Heart right ventricle (tissue), 16 donors: ENCODE data around the gene GMPR2. TPM values are rescaled to one million over a fixed set of nuclear protein-coding genes. Genes with fewer than 3 reads are reported as not detected.
"Not testable (repeated sequence)": the region's sequence is repeated elsewhere in the genome, so short reads cannot be mapped to it uniquely, and the experiment has no call there.

Experiments
- ATAC-seq, 8 donors: fragments of 200-7000 bp; cut with Tn5 transposase; one replicate each; pipeline ENCODE4 v1.9.1; 2020; ENCODE audit warnings: mild to moderate bottlenecking in 8 of 8, moderate library complexity in 8 of 8, moderate number of reproducible peaks in 1 of 8
- DNase-seq, 2 donors: peaks; one replicate each; pipeline ENCODE4 v3.0.0-alpha.2; 2020
- H3K27ac ChIP-seq, 10 donors: fragments of 200-600 bp; sonication (generic) in 2 of 10; one replicate each; pipeline versions ENCODE4 v1.5.0 to v1.8.0; 2020 to 2022; ENCODE audit warnings: mild to moderate bottlenecking in 3 of 10
- H3K27me3 ChIP-seq, 7 donors: fragments of 200-600 bp; one replicate each; pipeline ENCODE4 v1.8.0; 2021 to 2022; ENCODE audit warnings: mild to moderate bottlenecking in 2 of 7
- H3K36me3 ChIP-seq, 9 donors: fragments of 200-600 bp; sonication (generic) in 1 of 9; one replicate each; pipeline versions ENCODE4 v1.5.0 to v1.8.0; 2020 to 2022; ENCODE audit warnings: mild to moderate bottlenecking in 2 of 9
- H3K4me1 ChIP-seq, 9 donors: fragments of 200-600 bp; sonication (generic) in 1 of 9; one replicate each; pipeline versions ENCODE4 v1.5.0 to v1.8.0; 2020 to 2022; ENCODE audit warnings: mild to moderate bottlenecking in 4 of 9
- H3K4me3 ChIP-seq, 10 donors: fragments of 200-600 bp; sonication (generic) in 2 of 10; one replicate each; pipeline versions ENCODE4 v1.5.0 to v1.8.0; 2020 to 2022; ENCODE audit warnings: mild to moderate bottlenecking in 7 of 10, moderate library complexity in 2 of 10
- H3K9me3 ChIP-seq, 11 donors: fragments of 200-600 bp in 10 of 11; sonication (generic) in 2 of 11; one replicate each; pipeline versions ENCODE4 v1.5.0 to v1.8.0; 2013 to 2022; ENCODE audit warnings: mild to moderate bottlenecking in 2 of 11, control low read depth in 1 of 11, moderate library complexity in 1 of 11
- CTCF ChIP-seq, 9 donors: fragments of 200-600 bp; sonication (generic) in 2 of 9; IDR thresholded peaks; one replicate each; pipeline versions ENCODE4 v1.5.0 to v1.8.0; 2021 to 2022; ENCODE audit warnings: antibody characterized with exemption in 9 of 9, mild to moderate bottlenecking in 5 of 9, moderate library complexity in 1 of 9
- WGBS, 2 donors: extraction: QIAGEN DNeasy Blood & Tissue Kit; methylation state at CpG; one replicate each; pipeline ENCODE4 v1.1.7; 2013; ENCODE audit warnings: inconsistent platforms in 1 of 2; 5-methylcytosine and 5-hydroxymethylcytosine counted together
- intact Hi-C, 10 donors: fragments of 100-400 bp; cut with DNase I; formaldehyde crosslinking; loops; one replicate each; pipeline versions ENCODE4 v1.11.1 to v1.14.2; 2022
- polyA plus RNA-seq, 2 donors: library from polyadenylated mRNA; stranded (reverse); fragments of 200-250 nt; gene quantifications; one replicate each; pipeline ENCODE4 v1.2.3, GENCODE V29; 2013
- total RNA-seq, 10 donors: library from RNA; stranded (reverse); fragmentation: NEBNext Ultra II Directional in 3 of 10; extraction: Animal tissue kit (Norgen Biotek cat#: 25700) in 3 of 10; gene quantifications; one replicate each; pipeline versions ENCODE4 v1.2.1 to v1.2.4, GENCODE V29; 2021 to 2023
- donor health status: Arrhythmogenic right ventricular cardiomyopathy.
- donor health status: ischemic (EF 13 %, LVEDD 7.1; RV severe dilation, severe dysfunction).
- donor health status: healthy with polysubstance abuse.
- donor health status: DM: no; HTN: yes; CAD: no.
- donor health status: DM: no; HTN: no; CAD: no.
- donor health status: ischemic (EF 25% LVEDD 6.9; RV normal size, moderate dysfunction).
- donor health status: ischemic (EF 25% LVEDD 5.7; RV mildly dilated, moderate dysfunction).
- donor health status: healthy.
- donor health status: DM: yes; HTN: yes; CAD: no.
- donor health status: Ischemic cardiomyopathy.
- donor health status: ischemic (EF 35%, LVEDD 5.7; RV mildly dilated, moderate dysfunction).
- donor health status: nonischemic (EF 11% LVEDD 7.7; RV severe dilation, severe dysfunction).
- donor health status: DM: yes; HTN: yes; CAD: no.
- donor health status: PGD.
- donor health status: ischemic (EF 29% LVEDD 5.4; RV normal size, mild dysfunction).
- donor health status: nonischemic (EF 23%, LVEDD 6.1; RV moderate dilation, normal function).

GMPR2 gene
- total and polyA plus RNA-seq, 12 donors: 26.4 to 46.9 (median 32.7) TPM

- WGBS, 2 donors: 34 to 36% methylated on average over 33 of the region's 33 CpGs
- ATAC-seq (peak in 7 of 8 donors; percentile 20 to 49 (median 37)), DNase-seq (no peak)
These were observed 36.4 kb upstream of the GMPR2 start for GRCh38 chr14:24196071-24197055.

DNA sequence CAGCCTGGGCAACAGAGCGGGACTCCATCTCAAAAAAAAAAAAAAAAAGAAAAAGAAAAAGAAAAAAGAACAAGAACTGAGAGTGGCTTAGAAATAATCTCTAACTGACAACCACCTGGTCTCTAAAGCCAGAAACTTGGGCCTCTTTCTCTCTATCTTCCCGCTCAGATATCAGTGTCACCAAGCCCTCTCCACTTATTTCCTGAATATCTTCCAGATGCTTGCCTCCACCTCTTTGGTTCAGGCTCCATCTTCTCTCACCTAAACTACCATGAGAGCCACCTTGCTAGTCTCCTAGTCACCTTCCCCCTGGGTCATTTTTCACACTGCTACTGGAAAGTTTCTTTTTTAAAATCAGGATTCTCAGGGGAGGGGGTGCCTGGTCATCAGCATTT is 35.7 kb upstream of the GMPR2 start:
- peak overlapping the region in 2 of 10 donors; percentile 97 to 99 for H3K27ac ChIP-seq
- H3K4me1 ChIP-seq: peaks cover 4 to 39% (median 27%) of the 10 kb centered on the region in 9 donors
- H3K36me3 ChIP-seq: peaks cover 0 to 41% (median 11%) of the 10 kb centered on the region in 9 donors
- no peaks in the 10 kb centered on the region for H3K27me3 ChIP-seq
- peak overlapping the region in 4 of 10 donors; percentile 80 to 97 (median 92) for H3K4me3 ChIP-seq
- no peak for DNase-seq
- TF ChIP-seq CTCF (IDR thresholded peaks at IDR 0.05): no peak
- 84 to 92% methylated on average over 2 of the region's 2 CpGs for WGBS, 2 donors
- intact Hi-C loops: no loop called here
- H3K9me3 ChIP-seq: no peaks in the 10 kb centered on the region
- ATAC-seq: no peak

More at GRCh38 chr14:24196071-24197055, 36.4 kb upstream of the GMPR2 start:
- Histone ChIP-seq H3K27ac (peak overlapping the region; percentile 92 to 100 (median 98)), H3K36me3 (peaks cover 0 to 42% (median 15%) of the 10 kb centered on the region in 9 donors), H3K4me3 (peak overlapping the region; percentile 59 to 100 (median 92)), H3K27me3 (no peaks in the 10 kb centered on the region), H3K4me1 (peaks cover 4 to 39% (median 27%) of the 10 kb centered on the region in 9 donors), H3K9me3 (no peaks in the 10 kb centered on the region)
- intact Hi-C loops: no loop called here
- TF ChIP-seq CTCF (IDR thresholded peaks at IDR 0.05): no peak

DNA sequence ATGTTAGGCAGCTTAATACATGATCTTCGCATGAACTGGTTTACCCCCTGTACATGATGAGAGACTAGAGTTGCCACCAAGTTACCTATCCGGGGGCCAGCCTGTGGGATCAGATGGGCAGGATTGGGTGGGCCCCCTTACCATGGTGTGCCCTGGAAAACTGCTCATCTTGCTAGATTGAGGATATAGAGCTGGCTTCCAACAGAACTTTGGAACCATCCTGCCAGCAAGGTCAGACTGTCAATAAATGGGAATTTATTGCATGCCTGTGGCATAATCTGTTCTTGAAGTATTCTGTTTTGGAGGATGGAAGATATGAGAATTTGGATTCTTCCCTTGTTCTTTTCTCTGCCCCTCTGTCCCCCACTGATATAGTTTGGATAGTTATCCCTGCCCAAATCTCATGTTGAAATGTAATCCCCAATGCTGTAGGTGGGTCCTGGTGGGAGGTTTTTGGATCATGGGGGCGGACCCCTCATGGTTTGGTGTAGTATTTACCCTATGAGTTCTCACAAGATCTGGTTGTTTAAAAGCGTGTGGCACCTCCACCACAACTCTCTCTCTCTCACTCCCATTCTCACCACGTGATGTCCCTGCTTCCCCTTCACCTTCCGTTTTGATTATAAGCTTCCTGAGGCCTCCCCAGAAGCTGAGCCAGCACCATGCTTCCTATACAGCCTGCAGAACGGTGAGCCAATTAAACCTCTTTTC is 33.8 kb upstream of the GMPR2 start:
- Histone ChIP-seq H3K4me3 (no peak overlapping the region), H3K27ac (no peak overlapping the region), H3K4me1 (peaks cover 4 to 38% (median 26%) of the 10 kb centered on the region in 9 donors), H3K9me3 (no peaks in the 10 kb centered on the region), H3K36me3 (peaks cover 0 to 43% (median 6%) of the 10 kb centered on the region in 9 donors), H3K27me3 (no peaks in the 10 kb centered on the region)
- DNase-seq (no peak), ATAC-seq (no peak)
- no peak for TF ChIP-seq CTCF (IDR thresholded peaks at IDR 0.05)
- intact Hi-C loops: no loop called here
- WGBS, 2 donors: 84 to 86% methylated on average over 7 of the region's 7 CpGs

DNA sequence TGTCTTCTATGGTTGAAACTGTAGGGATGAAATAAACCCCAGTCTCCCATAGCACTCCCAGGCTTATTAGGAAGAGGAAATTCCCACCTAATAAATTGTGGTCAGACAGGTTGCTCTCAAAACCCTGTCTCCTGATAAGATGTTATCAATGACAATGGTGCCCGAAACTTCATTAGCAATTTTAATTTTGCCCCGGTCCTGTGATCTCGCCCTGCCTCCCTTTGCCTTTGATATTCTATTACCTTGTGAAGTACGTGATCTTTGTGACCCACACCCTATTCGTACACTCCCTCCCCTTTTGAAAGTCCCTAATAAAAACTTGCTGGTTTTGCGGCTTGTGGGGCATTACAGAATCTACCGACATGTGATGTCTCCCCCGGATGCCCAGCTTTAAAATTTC is 30.2 kb upstream of the GMPR2 start:
- peaks cover 0 to 68% (median 21%) of the 10 kb centered on the region in 9 donors for H3K36me3 ChIP-seq
- DNase-seq: not testable (repeated sequence)

DNA sequence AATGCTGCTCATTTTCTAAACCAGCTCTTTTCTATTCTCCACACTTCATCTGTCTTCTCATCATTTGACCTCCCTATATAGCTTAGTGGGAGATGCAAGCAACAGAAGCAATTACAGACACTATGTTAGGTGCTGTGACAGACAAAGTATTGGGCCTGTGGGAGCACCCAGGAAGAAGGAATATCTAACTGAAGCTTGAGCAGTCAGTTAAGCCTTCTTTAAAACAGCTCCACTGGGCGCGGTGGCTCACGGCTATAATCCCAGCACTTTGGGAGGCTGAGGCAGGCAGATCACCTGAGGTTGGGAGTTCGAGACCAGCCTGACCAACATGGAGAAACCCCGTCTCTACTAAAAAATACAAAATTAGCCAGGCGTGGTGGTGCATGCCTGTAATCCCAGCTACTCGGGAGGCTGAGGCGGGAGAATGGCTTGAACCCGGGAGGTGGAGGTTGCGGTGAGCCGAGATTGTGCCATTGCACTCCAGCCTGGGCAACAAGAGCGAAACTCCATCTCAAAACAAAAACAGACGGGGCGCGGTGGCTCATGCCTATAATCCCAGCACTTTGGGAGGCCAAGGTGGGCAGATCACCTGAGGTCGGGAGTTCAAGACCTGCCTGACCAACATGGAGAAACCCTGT is 29.4 kb upstream of the GMPR2 start:
- Histone ChIP-seq H3K4me1 (peaks cover 0 to 11% (median 0%) of the 10 kb centered on the region in 9 donors), H3K36me3 (peaks cover 0 to 77% (median 29%) of the 10 kb centered on the region in 9 donors)
- DNase-seq, intact Hi-C loops, H3K27ac ChIP-seq, H3K27me3 ChIP-seq, ATAC-seq, H3K4me3 ChIP-seq, H3K9me3 ChIP-seq: not testable (repeated sequence)
- WGBS, 2 donors: 97 to 98% methylated on average over 15 to 16 of the region's 16 CpGs

More for the DNA sequence above, 30.2 kb upstream of the GMPR2 start:
- H3K27me3 ChIP-seq, H3K9me3 ChIP-seq, ATAC-seq, intact Hi-C loops, H3K4me3 ChIP-seq, H3K27ac ChIP-seq: not testable (repeated sequence)
- peaks cover 0 to 12% (median 4%) of the 10 kb centered on the region in 9 donors for H3K4me1 ChIP-seq
- 90 to 91% methylated on average over 8 of the region's 8 CpGs for WGBS, 2 donors
